Astrocyte of the cerebellum (primary cell): Measurements from ENCODE around the gene MYBPC2.

Source experiments
- DNase-seq: peaks from one replicate; pipeline ENCODE4 v3.0.0-alpha.2; 2011; ENCODE audit warnings: low read depth
- H3K4me3 ChIP-seq: 2 replicates; pipeline ENCODE4 v1.5.1; 2011; ENCODE audit warnings: mild to moderate bottlenecking, low read depth, low read length, moderate library complexity
- in situ Hi-C: cut with HindIII; loops from 2 replicates; pipeline ENCODE4 v1.10.0; 2017; ENCODE audit warnings: low sequenced_read_pairs
- TF ChIP-seq, protein P1 (sequence below): IDR thresholded peaks from 2 replicates; pipeline ENCODE4 v1.5.1; 2012; ENCODE audit warnings: low read length, low read depth, moderate library complexity, mild to moderate bottlenecking; ENCODE audit errors: missing control alignments

MYBPC2 gene

GRCh38 chr19:50493171-50493570 is 60.5 kb downstream of the MYBPC2 start:
- no peak for DNase-seq
- H3K4me3 ChIP-seq: no peak overlapping the region
- TF ChIP-seq, protein P1, sequence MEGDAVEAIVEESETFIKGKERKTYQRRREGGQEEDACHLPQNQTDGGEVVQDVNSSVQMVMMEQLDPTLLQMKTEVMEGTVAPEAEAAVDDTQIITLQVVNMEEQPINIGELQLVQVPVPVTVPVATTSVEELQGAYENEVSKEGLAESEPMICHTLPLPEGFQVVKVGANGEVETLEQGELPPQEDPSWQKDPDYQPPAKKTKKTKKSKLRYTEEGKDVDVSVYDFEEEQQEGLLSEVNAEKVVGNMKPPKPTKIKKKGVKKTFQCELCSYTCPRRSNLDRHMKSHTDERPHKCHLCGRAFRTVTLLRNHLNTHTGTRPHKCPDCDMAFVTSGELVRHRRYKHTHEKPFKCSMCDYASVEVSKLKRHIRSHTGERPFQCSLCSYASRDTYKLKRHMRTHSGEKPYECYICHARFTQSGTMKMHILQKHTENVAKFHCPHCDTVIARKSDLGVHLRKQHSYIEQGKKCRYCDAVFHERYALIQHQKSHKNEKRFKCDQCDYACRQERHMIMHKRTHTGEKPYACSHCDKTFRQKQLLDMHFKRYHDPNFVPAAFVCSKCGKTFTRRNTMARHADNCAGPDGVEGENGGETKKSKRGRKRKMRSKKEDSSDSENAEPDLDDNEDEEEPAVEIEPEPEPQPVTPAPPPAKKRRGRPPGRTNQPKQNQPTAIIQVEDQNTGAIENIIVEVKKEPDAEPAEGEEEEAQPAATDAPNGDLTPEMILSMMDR: no peak
- in situ Hi-C loops: no loop called here

GRCh38 chr19:50494186-50495019 is 61.7 kb downstream of the MYBPC2 start:
- no peak overlapping the region for H3K4me3 ChIP-seq
- in situ Hi-C loops: no loop called here

DNA sequence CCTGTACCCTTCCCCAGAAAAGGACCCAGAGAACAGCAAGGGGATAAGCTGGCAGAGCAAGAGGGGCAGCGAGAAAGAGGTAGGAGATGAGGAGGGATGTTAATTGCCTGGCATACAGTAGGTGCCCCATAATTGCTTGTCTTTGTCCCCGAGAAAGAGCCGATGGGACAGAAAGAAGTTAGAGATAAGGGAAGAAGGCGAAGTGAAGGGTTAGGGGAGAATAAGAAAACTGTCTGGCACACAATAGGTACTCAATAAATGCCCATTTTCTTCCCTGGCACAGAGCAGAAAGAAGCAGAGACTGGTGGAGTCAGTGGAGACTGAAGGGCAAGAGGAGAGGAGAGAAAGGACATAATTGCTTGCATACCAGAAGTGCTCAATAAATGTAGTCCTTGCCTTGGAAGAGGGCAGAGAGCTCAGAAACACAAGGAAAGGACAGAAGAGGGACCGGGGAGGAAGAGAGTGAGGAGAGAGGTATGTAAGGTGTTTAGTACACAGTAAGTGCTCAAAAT is 62.4 kb downstream of the MYBPC2 start:
- DNase-seq: no peak
- TF ChIP-seq, protein P1: no peak
- in situ Hi-C loops: no loop called here
- H3K4me3 ChIP-seq: no peak overlapping the region

More at GRCh38 chr19:50494186-50495019, 61.7 kb downstream of the MYBPC2 start:
- DNase-seq: no peak
- TF ChIP-seq, protein P1: no peak

DNA sequence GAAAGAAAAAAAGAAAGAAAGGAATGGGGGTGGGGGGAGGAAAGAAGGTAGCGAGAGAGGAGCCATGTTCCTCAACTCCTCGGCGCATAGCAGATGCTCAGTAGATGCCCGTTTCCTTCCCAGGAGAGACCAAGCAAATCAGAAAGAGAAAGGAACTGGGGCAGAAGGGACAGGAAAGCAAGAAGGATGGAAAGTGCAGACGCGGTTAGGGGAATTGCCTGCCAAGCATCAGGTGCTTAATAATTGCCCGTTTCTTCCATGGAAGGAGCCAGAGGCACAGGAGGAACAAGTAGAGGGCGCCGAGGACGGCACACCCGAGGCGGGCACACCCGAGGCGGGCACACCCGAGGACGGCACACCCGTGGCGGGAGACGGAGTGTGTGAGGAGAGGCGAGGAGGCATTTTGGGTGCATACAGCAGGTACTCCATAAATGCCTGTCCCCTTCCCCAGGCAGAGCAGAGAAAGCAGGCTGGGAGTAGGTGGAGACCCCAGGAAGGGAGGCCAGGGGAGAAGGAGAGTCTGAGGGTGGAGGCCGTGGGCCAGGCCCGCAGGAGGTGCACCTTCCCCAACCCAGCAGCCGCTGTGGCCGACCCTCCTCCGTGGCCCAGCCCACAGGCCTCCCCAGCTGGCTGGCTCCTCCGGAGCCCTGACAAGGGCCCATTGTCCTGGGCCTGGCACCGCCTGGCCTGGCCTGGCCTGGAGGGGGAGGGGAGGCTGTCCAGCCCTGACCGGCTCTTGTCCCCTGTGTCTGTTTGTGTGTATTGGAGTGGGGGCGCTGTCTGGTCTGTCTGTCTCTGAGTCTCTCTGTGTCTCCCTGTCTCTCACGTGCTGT is 63.7 kb downstream of the MYBPC2 start:
- no peak for DNase-seq
- no peak overlapping the region for H3K4me3 ChIP-seq
- TF ChIP-seq, protein P1: no peak
- in situ Hi-C loops: no loop called here

DNA sequence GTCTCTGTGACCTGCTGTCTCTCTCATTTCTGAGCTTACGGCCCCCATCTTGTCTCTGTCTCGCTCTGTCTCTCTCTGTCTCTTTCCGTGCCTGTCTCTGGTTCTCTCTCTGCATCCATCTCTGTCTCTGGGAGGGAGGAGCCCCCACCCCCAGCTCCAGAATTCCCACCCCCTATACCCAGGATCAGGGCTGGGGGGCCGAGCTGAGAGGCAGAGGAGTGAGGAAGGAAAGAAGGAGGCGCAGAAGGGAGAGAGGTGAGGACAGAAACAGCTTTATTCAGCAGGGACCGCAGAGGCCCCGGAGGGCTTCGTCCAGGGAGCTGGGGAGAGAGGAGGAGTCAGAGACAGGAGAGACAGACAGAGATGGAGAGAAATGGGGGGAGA is 64.3 kb downstream of the MYBPC2 start:
- TF ChIP-seq, protein P1: no peak
- no peak overlapping the region for H3K4me3 ChIP-seq
- in situ Hi-C loops: no loop called here
- no peak for DNase-seq

DNA sequence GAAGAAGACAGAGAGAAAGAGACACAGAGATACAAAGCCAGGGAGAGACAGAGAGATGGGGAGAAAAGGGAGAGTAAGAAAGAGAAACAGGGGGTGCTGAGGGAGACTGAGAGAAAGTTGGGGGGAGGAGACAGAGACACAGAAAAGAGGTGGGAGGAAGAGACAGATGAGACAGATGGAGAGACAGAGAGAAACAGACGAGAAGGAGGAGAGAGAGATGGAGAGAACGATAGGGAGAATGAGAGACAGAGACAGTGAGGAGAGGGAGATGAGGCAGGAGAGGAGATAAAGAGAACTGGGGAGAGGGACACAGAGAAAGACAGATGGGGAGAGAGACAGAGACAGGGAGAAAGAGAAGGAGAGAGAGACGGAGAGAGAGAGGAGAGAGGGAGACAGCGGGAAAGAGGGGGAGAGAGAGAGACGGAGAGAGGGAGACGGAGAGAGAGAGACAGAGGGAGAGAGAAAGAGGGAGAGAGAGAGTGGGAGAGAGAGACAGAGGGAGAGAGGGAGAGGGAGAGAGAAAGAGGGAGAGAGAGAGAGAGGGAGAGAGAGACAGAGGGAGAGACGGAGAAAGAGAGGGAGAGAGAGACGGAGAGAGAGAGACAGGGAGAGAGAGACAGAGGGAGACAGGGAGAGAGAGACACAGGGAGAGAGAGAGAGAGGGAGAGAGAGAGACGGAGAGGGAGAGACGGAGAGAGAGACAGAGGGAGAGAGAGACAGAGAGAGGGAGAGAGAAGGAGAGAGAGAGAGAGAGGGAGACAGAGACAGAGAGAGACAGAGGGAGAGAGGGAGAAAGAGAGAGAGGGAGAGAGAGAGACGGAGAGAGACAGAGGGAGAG is 65.7 kb downstream of the MYBPC2 start:
- TF ChIP-seq, protein P1: no peak
- H3K4me3 ChIP-seq: no peak overlapping the region
- in situ Hi-C loops: no loop called here
- DNase-seq: no peak
